ENCODE results near the gene FGFBP2.

The FGFBP2 gene, protein sequence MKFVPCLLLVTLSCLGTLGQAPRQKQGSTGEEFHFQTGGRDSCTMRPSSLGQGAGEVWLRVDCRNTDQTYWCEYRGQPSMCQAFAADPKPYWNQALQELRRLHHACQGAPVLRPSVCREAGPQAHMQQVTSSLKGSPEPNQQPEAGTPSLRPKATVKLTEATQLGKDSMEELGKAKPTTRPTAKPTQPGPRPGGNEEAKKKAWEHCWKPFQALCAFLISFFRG

GRCh38 chr4:15963001-15963451 is at the start of gene FGFBP2:
Gene FGFBP2, minus strand, starts transcription at chr4:15963175. Its CDS starts 46 bp downstream, at chr4:15963129.
- TF ChIP-seq, protein P1, sequence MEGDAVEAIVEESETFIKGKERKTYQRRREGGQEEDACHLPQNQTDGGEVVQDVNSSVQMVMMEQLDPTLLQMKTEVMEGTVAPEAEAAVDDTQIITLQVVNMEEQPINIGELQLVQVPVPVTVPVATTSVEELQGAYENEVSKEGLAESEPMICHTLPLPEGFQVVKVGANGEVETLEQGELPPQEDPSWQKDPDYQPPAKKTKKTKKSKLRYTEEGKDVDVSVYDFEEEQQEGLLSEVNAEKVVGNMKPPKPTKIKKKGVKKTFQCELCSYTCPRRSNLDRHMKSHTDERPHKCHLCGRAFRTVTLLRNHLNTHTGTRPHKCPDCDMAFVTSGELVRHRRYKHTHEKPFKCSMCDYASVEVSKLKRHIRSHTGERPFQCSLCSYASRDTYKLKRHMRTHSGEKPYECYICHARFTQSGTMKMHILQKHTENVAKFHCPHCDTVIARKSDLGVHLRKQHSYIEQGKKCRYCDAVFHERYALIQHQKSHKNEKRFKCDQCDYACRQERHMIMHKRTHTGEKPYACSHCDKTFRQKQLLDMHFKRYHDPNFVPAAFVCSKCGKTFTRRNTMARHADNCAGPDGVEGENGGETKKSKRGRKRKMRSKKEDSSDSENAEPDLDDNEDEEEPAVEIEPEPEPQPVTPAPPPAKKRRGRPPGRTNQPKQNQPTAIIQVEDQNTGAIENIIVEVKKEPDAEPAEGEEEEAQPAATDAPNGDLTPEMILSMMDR (conservative IDR thresholded peaks at IDR 0.05; ENCODE audit: low read depth, low read length), result peak; percentile 82
- no peak within 1 kb of the TSS for H3K4me3 ChIP-seq (ENCODE audit: low read depth, low read length)
- DNase-seq (ENCODE audit: low read depth), result peak; percentile 74

- H3K4me3 ChIP-seq (ENCODE audit: low read depth, low read length), result no peak overlapping the region
- no peak for DNase-seq (ENCODE audit: low read depth)
- TF ChIP-seq, protein P1 (conservative IDR thresholded peaks at IDR 0.05; ENCODE audit: low read depth, low read length), result no peak
These were observed 48.2 kb upstream of the FGFBP2 start for GRCh38 chr4:16011173-16011572.

GRCh38 chr4:16009153-16009552 is 46.2 kb upstream of the FGFBP2 start:
- TF ChIP-seq, protein P1 (conservative IDR thresholded peaks at IDR 0.05; ENCODE audit: low read depth, low read length), result no peak
- H3K4me3 ChIP-seq (ENCODE audit: low read depth, low read length), result no peak overlapping the region
- DNase-seq (ENCODE audit: low read depth), result no peak

DNA sequence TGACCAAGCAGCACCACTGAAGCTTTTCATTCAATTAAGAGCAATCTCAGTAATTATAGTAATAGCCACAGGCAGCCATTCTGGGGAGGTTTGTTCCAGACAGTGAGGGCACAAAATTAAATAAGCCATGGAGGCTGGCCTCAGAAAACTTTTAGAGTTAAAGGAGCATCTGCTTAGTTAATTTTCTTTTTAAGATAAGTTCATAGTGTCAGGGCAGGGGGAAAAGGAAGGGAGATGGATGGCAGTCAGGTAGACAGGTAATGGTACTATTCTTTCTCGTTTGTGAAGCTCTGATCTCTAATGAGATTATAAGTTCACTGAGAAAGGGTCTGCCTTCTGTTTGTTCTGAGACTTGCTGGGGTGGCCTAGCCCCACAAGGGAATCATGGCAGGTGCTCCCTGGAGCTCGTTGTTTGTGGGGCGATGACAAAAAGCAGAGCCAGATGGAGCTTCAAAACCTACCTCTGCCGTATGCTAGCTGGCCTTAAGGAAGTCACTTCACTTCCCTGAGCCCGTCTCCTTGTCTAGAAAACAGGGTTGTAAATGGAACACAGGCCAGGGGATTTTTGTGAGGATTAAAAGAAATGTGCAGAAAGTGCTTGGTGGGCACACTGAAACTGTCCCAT is 44.6 kb upstream of the FGFBP2 start:
- TF ChIP-seq, protein P1 (conservative IDR thresholded peaks at IDR 0.05; ENCODE audit: low read depth, low read length), result no peak
- H3K4me3 ChIP-seq (ENCODE audit: low read depth, low read length), result no peak overlapping the region
- DNase-seq (ENCODE audit: low read depth), result no peak

DNA sequence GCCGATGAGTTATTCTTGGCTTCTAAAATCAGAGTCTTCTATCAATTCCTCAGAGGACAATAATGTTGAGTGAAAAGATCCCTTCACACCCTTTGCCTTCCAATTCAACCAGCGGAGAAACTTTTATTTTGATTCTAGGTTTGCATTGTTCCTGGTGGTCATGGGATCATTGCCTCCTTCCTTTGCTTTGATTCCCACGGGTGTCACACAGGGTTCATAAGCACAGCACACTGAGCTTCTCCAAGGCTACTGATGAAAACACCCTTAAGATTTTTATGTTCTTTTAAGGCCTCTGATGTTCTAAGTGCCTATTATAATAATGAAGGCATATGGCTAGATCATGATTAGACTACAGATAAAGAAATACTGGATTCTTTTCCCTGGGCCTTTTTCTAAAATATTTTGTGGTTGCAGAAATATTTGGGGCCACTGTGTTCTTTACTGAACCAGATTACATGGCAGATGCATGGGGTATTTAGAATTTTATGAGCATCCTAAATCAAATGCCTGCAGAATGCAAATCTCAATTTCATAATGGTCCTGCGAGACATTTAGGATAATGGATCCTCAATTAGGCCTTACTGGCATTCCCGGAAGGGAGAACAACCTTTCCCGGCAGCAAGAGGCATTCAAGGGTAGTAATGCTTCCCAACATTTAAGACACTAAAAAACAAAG is 43.9 kb upstream of the FGFBP2 start:
- peak; percentile 16 for DNase-seq (ENCODE audit: low read depth)
- TF ChIP-seq, protein P1 (conservative IDR thresholded peaks at IDR 0.05; ENCODE audit: low read depth, low read length), result no peak
- H3K4me3 ChIP-seq (ENCODE audit: low read depth, low read length), result no peak overlapping the region

DNA sequence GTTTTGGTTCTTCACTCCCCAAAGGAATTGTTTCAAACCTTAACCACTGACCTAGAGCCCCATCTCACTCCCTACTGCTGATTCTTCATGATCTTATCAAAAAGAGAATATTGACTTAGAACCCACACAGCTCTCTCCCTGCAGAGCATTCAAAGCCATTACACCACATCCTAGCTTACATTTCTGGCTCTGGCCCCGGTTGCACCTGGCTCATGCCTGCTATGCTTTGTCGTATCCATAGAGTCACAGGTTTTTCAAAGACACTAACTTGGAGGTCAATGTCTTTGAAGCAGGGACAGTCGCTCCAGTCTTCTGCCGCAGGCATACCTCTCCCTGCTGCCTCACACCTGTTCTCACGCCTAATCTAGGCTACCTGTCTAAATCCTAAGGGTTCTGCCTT is 42.7 kb upstream of the FGFBP2 start:
- TF ChIP-seq, protein P1 (conservative IDR thresholded peaks at IDR 0.05; ENCODE audit: low read depth, low read length), result no peak
- DNase-seq (ENCODE audit: low read depth), result no peak
- no peak overlapping the region for H3K4me3 ChIP-seq (ENCODE audit: low read depth, low read length)
